AG04450 (cell line): Measurements from ENCODE around the gene ING3. TPM values are rescaled to one million over a fixed set of nuclear protein-coding genes. Genes with fewer than 3 reads are reported as not detected.

Experiments used
- CTCF ChIA-PET: fragments of 300-600, 350-600 bp; formaldehyde crosslinking; extraction: SDS; loops from one replicate; lab custom pipeline; 2022; ENCODE audit warnings: antibody characterized with exemption, inconsistent platforms; lab: Charles Lee
- POLR2A ChIA-PET: fragments of 350-600 bp; formaldehyde crosslinking; extraction: SDS; loops from one replicate; lab custom pipeline; 2021; ENCODE audit warnings: antibody characterized with exemption, inconsistent platforms; lab: Yijun Ruan, JAX
- DNase-seq: peaks from one replicate; pipeline ENCODE4 v3.0.0-alpha.2; 2011; ENCODE audit warnings: low read depth, low spot score
- H3K27ac ChIP-seq: one replicate; pipeline ENCODE4 v1.5.1; 2012; ENCODE audit warnings: low read depth, low read length, control low read depth
- H3K27me3 ChIP-seq: one replicate; pipeline ENCODE4 v1.6.0; 2012; ENCODE audit warnings: low read length; ENCODE audit not compliant: control insufficient read depth, insufficient read depth
- H3K4me3 ChIP-seq: 2 replicates; pipeline ENCODE4 v1.5.1; 2011; ENCODE audit warnings: mild to moderate bottlenecking, low read depth, low read length, control low read depth
- H3K9me3 ChIP-seq: 2 replicates; pipeline ENCODE4 v1.5.1; 2012; ENCODE audit warnings: low read length; ENCODE audit not compliant: control insufficient read depth, insufficient read depth
- CTCF ChIP-seq: IDR thresholded peaks from 2 replicates; pipeline ENCODE4 v1.5.1; 2011; ENCODE audit warnings: low read depth, low read length, control low read depth, inconsistent platforms
- polyA plus RNA-seq: library from polyadenylated mRNA; depleted of rRNA; stranded (reverse); fragments of >200 nt; gene quantifications from 2 replicates; pipeline ENCODE4 v1.2.3, GENCODE V29; 2011

The ING3 gene
- polyA plus RNA-seq, 1 experiment = 14.5 TPM

GRCh38 chr7:120941064-120941463, 9.5 kb upstream of the ING3 start:
- DNase-seq = no peak
- Histone ChIP-seq H3K27ac (no peak overlapping the region), H3K9me3 (no peaks in the 10 kb centered on the region), H3K4me3 (no peak overlapping the region), H3K27me3 (no peaks in the 10 kb centered on the region)
- POLR2A ChIA-PET = no interaction called here
- TF ChIP-seq CTCF = peak; percentile 22; the same call in 1 of the 2 replicates
- CTCF ChIA-PET = interaction anchor here (1.2 to 3.1 kb wide), 5 partner anchors 113 to 149 kb away, joined by 3 to 20 read pairs (median 6); no protein-coding TSS in a partner anchor

- H3K27me3 ChIP-seq = no peaks in the 10 kb centered on the region
- CTCF ChIA-PET = interaction anchor here (0.6 to 3.1 kb wide), 7 partner anchors 70 to 501 kb away, joined by 3 to 20 read pairs (median 4); no protein-coding TSS in a partner anchor
- H3K27ac ChIP-seq = no peak overlapping the region
- POLR2A ChIA-PET = no interaction called here
- no peak overlapping the region for H3K4me3 ChIP-seq
- TF ChIP-seq CTCF = no peak
- H3K9me3 ChIP-seq = no peaks in the 10 kb centered on the region
- DNase-seq = no peak
Measured at GRCh38 chr7:120941856-120942255, 8.7 kb upstream of the ING3 start.

- ChIA-PET CTCF (interaction anchor here (0.6 to 1.6 kb wide), 4 partner anchors 82 to 165 kb away, joined by 3 to 7 read pairs (median 4); no protein-coding TSS in a partner anchor), POLR2A (no interaction called here)
- no peak for TF ChIP-seq CTCF
- no peak for DNase-seq
- no peaks in the 10 kb centered on the region for H3K9me3 ChIP-seq
- H3K27me3 ChIP-seq = no peaks in the 10 kb centered on the region
- H3K27ac ChIP-seq = no peak overlapping the region
- H3K4me3 ChIP-seq = no peak overlapping the region
Measured at GRCh38 chr7:120942861-120943260, 7.7 kb upstream of the ING3 start.

GRCh38 chr7:120944826-120945562, 5.6 kb upstream of the ING3 start:
- no peak overlapping the region for H3K27ac ChIP-seq
- POLR2A ChIA-PET = no interaction called here
- H3K4me3 ChIP-seq = no peak overlapping the region
- no peaks in the 10 kb centered on the region for H3K27me3 ChIP-seq
- TF ChIP-seq CTCF = no peak
- CTCF ChIA-PET = interaction anchor here (1.0 to 1.9 kb wide), 2 partner anchors 43 to 153 kb away, joined by 4 read pairs; partner anchors contain the start of gene CPED1
- no peaks in the 10 kb centered on the region for H3K9me3 ChIP-seq
- no peak for DNase-seq

- Histone ChIP-seq H3K27ac (no peak overlapping the region), H3K27me3 (no peaks in the 10 kb centered on the region), H3K4me3 (no peak overlapping the region), H3K9me3 (no peaks in the 10 kb centered on the region)
- TF ChIP-seq CTCF = no peak
- no peak for DNase-seq
- ChIA-PET POLR2A (no interaction called here), CTCF (interaction anchor here (1.8 kb wide), 1 partner anchor 142 kb away, joined by 7 read pairs; no protein-coding TSS in a partner anchor)
Measured at GRCh38 chr7:120947980-120948379, 2.6 kb upstream of the ING3 start.
